Fibroblast of lung (primary cell): ENCODE data around the gene ZNF740.

Source experiments
- EZH2 ChIP-seq: IDR thresholded peaks from 2 replicates; pipeline ENCODE4 v1.5.1; 2012; ENCODE audit warnings: low read length, control low read depth, mild to moderate bottlenecking; ENCODE audit errors: missing control alignments
- TF ChIP-seq, protein P1 (sequence below), 2 donors: IDR thresholded peaks in 1 of 2; conservative IDR thresholded peaks in 1 of 2; 1 replicate in 1 of 2; 2 replicates in 1 of 2; pipeline ENCODE4 v1.5.1; 2011 to 2012; ENCODE audit warnings: low read length in 2 of 2, control low read depth in 1 of 2, inconsistent platforms in 1 of 2, low read depth in 1 of 2, mild to moderate bottlenecking in 1 of 2

DNA sequence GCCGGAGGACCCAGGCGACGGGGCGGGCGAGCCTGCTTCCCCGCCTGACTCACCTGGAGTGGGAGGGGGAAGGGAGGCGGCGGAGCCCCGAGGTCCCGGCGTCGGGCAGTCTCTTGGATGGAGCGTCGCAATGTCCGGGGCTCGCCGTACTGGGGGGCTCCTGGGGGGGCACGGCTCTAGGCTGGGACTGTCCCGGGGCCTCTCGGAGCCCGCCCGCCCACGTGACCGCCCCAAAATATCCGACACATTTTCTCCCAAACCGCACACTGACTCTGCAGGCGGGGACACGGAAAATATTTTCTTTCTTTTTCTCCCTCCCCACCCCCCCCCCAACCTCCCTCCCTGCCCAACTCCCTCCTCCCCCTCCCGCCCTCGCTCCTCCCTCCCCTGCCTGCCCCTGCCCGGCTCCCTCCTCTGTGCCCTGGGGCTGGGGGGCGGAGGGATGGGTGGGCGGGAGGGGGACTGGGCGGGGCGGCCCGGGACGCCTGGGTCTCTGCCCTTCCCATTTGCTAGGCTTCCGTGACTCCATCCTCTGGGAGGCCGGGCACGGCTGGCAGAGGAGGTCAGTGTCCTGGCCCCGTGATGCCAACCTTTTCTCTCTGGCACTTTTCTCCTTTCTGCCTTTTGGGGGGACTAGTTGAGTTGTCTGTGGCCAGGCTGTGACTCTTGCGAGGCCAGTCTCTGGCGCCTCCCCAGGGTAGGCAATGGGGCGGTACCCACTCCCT lies 51.6 kb downstream of the ZNF740 start, which contains the start of gene RARG:
- TF ChIP-seq, protein P1, sequence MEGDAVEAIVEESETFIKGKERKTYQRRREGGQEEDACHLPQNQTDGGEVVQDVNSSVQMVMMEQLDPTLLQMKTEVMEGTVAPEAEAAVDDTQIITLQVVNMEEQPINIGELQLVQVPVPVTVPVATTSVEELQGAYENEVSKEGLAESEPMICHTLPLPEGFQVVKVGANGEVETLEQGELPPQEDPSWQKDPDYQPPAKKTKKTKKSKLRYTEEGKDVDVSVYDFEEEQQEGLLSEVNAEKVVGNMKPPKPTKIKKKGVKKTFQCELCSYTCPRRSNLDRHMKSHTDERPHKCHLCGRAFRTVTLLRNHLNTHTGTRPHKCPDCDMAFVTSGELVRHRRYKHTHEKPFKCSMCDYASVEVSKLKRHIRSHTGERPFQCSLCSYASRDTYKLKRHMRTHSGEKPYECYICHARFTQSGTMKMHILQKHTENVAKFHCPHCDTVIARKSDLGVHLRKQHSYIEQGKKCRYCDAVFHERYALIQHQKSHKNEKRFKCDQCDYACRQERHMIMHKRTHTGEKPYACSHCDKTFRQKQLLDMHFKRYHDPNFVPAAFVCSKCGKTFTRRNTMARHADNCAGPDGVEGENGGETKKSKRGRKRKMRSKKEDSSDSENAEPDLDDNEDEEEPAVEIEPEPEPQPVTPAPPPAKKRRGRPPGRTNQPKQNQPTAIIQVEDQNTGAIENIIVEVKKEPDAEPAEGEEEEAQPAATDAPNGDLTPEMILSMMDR (conservative IDR thresholded peaks at IDR 0.05 in 1 of 2, IDR thresholded peaks at IDR 0.05 in 1 of 2; ENCODE audit: low read depth in 1 of 2, low read length in 2 of 2), result no peak
- no peak for TF ChIP-seq EZH2
